Fibroblast of lung (primary cell): Measurements from ENCODE around the gene NEGR1.

Experiments
- EZH2 ChIP-seq: IDR thresholded peaks from 2 replicates; pipeline ENCODE4 v1.5.1; 2012; ENCODE audit warnings: low read length, control low read depth, mild to moderate bottlenecking; ENCODE audit errors: missing control alignments
- TF ChIP-seq, protein P1 (sequence below), 2 donors: IDR thresholded peaks in 1 of 2; conservative IDR thresholded peaks in 1 of 2; 1 replicate in 1 of 2; 2 replicates in 1 of 2; pipeline ENCODE4 v1.5.1; 2011 to 2012; ENCODE audit warnings: low read length in 2 of 2, control low read depth in 1 of 2, inconsistent platforms in 1 of 2, low read depth in 1 of 2, mild to moderate bottlenecking in 1 of 2

DNA sequence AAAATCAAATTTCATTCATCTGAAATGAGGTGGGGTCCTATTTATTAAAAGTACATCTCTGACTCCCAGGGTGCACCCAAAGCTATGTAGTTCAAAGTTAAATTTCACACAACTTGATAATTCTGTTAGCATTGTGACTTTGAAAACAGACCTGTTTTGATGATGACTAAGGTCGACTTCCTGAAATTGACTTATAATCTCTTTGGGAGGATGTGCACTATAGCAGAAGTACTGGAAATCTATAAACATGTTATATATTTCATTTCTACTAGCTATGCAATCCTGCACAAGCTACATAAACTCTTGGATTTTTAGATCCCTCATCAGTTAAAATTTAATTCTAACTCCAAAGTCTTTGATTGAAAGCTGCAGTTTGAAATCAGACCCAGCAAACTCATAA is 507.6 kb downstream of the NEGR1 start:
- TF ChIP-seq, protein P1, sequence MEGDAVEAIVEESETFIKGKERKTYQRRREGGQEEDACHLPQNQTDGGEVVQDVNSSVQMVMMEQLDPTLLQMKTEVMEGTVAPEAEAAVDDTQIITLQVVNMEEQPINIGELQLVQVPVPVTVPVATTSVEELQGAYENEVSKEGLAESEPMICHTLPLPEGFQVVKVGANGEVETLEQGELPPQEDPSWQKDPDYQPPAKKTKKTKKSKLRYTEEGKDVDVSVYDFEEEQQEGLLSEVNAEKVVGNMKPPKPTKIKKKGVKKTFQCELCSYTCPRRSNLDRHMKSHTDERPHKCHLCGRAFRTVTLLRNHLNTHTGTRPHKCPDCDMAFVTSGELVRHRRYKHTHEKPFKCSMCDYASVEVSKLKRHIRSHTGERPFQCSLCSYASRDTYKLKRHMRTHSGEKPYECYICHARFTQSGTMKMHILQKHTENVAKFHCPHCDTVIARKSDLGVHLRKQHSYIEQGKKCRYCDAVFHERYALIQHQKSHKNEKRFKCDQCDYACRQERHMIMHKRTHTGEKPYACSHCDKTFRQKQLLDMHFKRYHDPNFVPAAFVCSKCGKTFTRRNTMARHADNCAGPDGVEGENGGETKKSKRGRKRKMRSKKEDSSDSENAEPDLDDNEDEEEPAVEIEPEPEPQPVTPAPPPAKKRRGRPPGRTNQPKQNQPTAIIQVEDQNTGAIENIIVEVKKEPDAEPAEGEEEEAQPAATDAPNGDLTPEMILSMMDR (conservative IDR thresholded peaks at IDR 0.05 in 1 of 2, IDR thresholded peaks at IDR 0.05 in 1 of 2; ENCODE audit: low read depth in 1 of 2, low read length in 2 of 2) = no peak
- TF ChIP-seq EZH2 = no peak
